ENCODE measurements around the gene CADM2. TPM values are rescaled to one million over a fixed set of nuclear protein-coding genes. Genes with fewer than 3 reads are reported as not detected.

The CADM2 gene
- polyA plus RNA-seq, 1 donor from 2014 or later = 4.5 TPM

GRCh38 chr3:84987706-84988504 lies 29.1 kb downstream of the CADM2 start:
- Histone ChIP-seq H3K4me3 (ENCODE audit: low read length) (no peak overlapping the region), H3K9me3 (ENCODE audit: low read length) (no peaks in the 10 kb centered on the region), H3K4me2 (ENCODE audit: low read length) (no peak overlapping the region), H3K9ac (ENCODE audit: low read length) (no peak overlapping the region), H3K79me2 (replicated peaks; ENCODE audit: insufficient read depth, low read length) (no peaks in the 10 kb centered on the region), H2AFZ (ENCODE audit: low read depth, low read length) (no peak overlapping the region), H3K27ac (ENCODE audit: low read length) (no peak overlapping the region), H3K27me3 (ENCODE audit: insufficient read depth, low read depth, low read length) (peaks cover 42% of the 10 kb centered on the region), H3K9me2 (ENCODE audit: insufficient read depth, low read length) (no peaks in the 10 kb centered on the region), H3K36me3 (ENCODE audit: insufficient read depth, low read length) (no peaks in the 10 kb centered on the region), H3F3A (ENCODE audit: insufficient read depth, low read length, poor library complexity, severe bottlenecking) (no peaks in the 10 kb centered on the region), H4K20me1 (ENCODE audit: insufficient read depth) (no peaks in the 10 kb centered on the region)
- no peak for TF ChIP-seq EP300 (conservative IDR thresholded peaks at IDR 0.05; ENCODE audit: poor library complexity, severe bottlenecking)
- no peak for TF ChIP-seq RAD21 (conservative IDR thresholded peaks at IDR 0.05)
- TF ChIP-seq SMC3 (conservative IDR thresholded peaks at IDR 0.05; ENCODE audit: poor library complexity) = no peak

- no peak overlapping the region for H2AFZ ChIP-seq (ENCODE audit: low read depth, low read length)
- H3K36me3 ChIP-seq (ENCODE audit: insufficient read depth, low read length) = no peaks in the 10 kb centered on the region
- H3K9ac ChIP-seq (ENCODE audit: low read length) = no peak overlapping the region
- H3K4me3 ChIP-seq (ENCODE audit: low read length) = no peak overlapping the region
- no peak overlapping the region for H3K4me2 ChIP-seq (ENCODE audit: low read length)
- no peaks in the 10 kb centered on the region for H3K79me2 ChIP-seq (replicated peaks; ENCODE audit: insufficient read depth, low read length)
- no peaks in the 10 kb centered on the region for H4K20me1 ChIP-seq (ENCODE audit: insufficient read depth)
- H3K9me3 ChIP-seq (ENCODE audit: low read length) = no peaks in the 10 kb centered on the region
- TF ChIP-seq CTCF (IDR thresholded peaks at IDR 0.05; ENCODE audit: poor library complexity, severe bottlenecking) = no peak
- TF ChIP-seq MXI1 (conservative IDR thresholded peaks at IDR 0.05; ENCODE audit: poor library complexity, severe bottlenecking) = no peak
- TF ChIP-seq SMC3 (conservative IDR thresholded peaks at IDR 0.05; ENCODE audit: poor library complexity) = no peak
- TF ChIP-seq EZH2 (IDR thresholded peaks at IDR 0.05; ENCODE audit: borderline replicate concordance, insufficient read depth, low read length, poor library complexity, severe bottlenecking) = no peak
- TF ChIP-seq RAD21 (conservative IDR thresholded peaks at IDR 0.05) = no peak
- TF ChIP-seq TAF1 (IDR thresholded peaks at IDR 0.05; ENCODE audit: low read depth) = no peak
- no peak for TF ChIP-seq REST (IDR thresholded peaks at IDR 0.05; ENCODE audit: borderline replicate concordance)
- no peak for TF ChIP-seq POLR2AphosphoS5 (IDR thresholded peaks at IDR 0.05)
- no peak for TF ChIP-seq EP300 (conservative IDR thresholded peaks at IDR 0.05; ENCODE audit: poor library complexity, severe bottlenecking)
- H3F3A ChIP-seq (ENCODE audit: insufficient read depth, low read length, poor library complexity, severe bottlenecking) = no peaks in the 10 kb centered on the region
- peaks cover 42% of the 10 kb centered on the region for H3K27me3 ChIP-seq (ENCODE audit: insufficient read depth, low read depth, low read length)
- no peaks in the 10 kb centered on the region for H3K9me2 ChIP-seq (ENCODE audit: insufficient read depth, low read length)
- no peak overlapping the region for H3K27ac ChIP-seq (ENCODE audit: low read length)
Measured at GRCh38 chr3:84989102-84989501, 30.3 kb downstream of the CADM2 start.

All from neural cell (in vitro differentiated cells).